Gastrocnemius medialis (tissue), 4 donors: ENCODE measurements around the gene EFNA5. TPM values are rescaled to one million over a fixed set of nuclear protein-coding genes. Genes with fewer than 3 reads are reported as not detected.

Experiments used
- ATAC-seq, 2 donors: fragments of 150-250 bp; one replicate each; pipeline ENCODE4 v1.9.1; 2016
- DNase-seq, 2 donors: peaks; one replicate each; pipeline ENCODE4 v3.0.0-alpha.2; 2019
- H3K27ac ChIP-seq, 4 donors: fragments of 200-600 bp; sonication (generic); 1 replicate in 1 of 4; 2 replicates in 3 of 4; pipeline ENCODE4 v1.5.1; 2016 to 2018; ENCODE audit warnings: mild to moderate bottlenecking in 2 of 4, moderate library complexity in 1 of 4
- H3K27me3 ChIP-seq, 3 donors: fragments of 200-600 bp; sonication (generic) in 2 of 3; 1 replicate in 1 of 3; 2 replicates in 2 of 3; pipeline versions ENCODE4 v1.5.1 to v1.6.0; 2016 to 2019; ENCODE audit warnings: mild to moderate bottlenecking in 1 of 3, moderate library complexity in 1 of 3
- H3K36me3 ChIP-seq, 2 donors: fragments of 200-600 bp; sonication (generic) in 1 of 2; one replicate each; pipeline ENCODE4 v1.5.1; 2017 to 2018
- H3K4me1 ChIP-seq, 2 donors: fragments of 200-600 bp; sonication (generic) in 1 of 2; one replicate each; pipeline ENCODE4 v1.5.1; 2016 to 2017; ENCODE audit warnings: mild to moderate bottlenecking in 2 of 2
- H3K4me3 ChIP-seq, 4 donors: fragments of 200-600 bp; sonication (generic) in 3 of 4; 1 replicate in 1 of 4; 2 replicates in 3 of 4; pipeline ENCODE4 v1.5.1; 2016 to 2019; ENCODE audit warnings: mild to moderate bottlenecking in 2 of 4
- H3K9me3 ChIP-seq, 3 donors: fragments of 200-600 bp; sonication (generic) in 2 of 3; 1 replicate in 1 of 3; 2 replicates in 2 of 3; pipeline ENCODE4 v1.5.1; 2016 to 2019
- CTCF ChIP-seq, 5 experiments: fragments of 450-650 bp in 3 of 5; fragments of 200-600 bp in 2 of 5; sonication (generic) in 2 of 5; IDR thresholded peaks in 4 of 5; conservative IDR thresholded peaks in 1 of 5; 1 replicate in 4 of 5; 2 replicates in 1 of 5; pipeline ENCODE4 v1.5.1; 2016 to 2019; ENCODE audit warnings: antibody characterized with exemption in 5 of 5, mild to moderate bottlenecking in 3 of 5, moderate library complexity in 3 of 5
- POLR2A ChIP-seq, 2 donors: fragments of 450-650 bp; IDR thresholded peaks; one replicate each; pipeline ENCODE4 v1.6.1; 2017; ENCODE audit warnings: antibody characterized with exemption in 2 of 2, mild to moderate bottlenecking in 2 of 2, moderate library complexity in 2 of 2
- in situ Hi-C, 4 donors: fragments of 200-750 bp; cut with MboI; loops; one replicate each; pipeline versions ENCODE4 v1.15.0 to v1.8.0; 2017; ENCODE audit warnings: low sequenced_read_pairs in 4 of 4
- intact Hi-C: fragments of 100-400 bp; cut with DNase I; formaldehyde crosslinking; loops from one replicate; pipeline ENCODE4 v1.15.1; 2023; ENCODE audit warnings: low total_unique reads
- total RNA-seq, 4 donors: library from RNA; depleted of rRNA; stranded (reverse); fragments of >200 nt; gene quantifications; one replicate each; pipeline versions ENCODE4 v1.1.0 to v1.2.3, GENCODE V29; 2016

The EFNA5 gene
- total RNA-seq, 4 donors from 2014 or later, result 0.15 to 0.62 (median 0.20) TPM; not detected in 1

GRCh38 chr5:107669096-107670031 lies 1.4 kb downstream of the EFNA5 start:
- peaks cover 10 to 27% of the 10 kb centered on the region in 2 donors for H3K4me1 ChIP-seq
- no peak for ATAC-seq
- TF ChIP-seq CTCF (IDR thresholded peaks at IDR 0.05 in 4 of 5, conservative IDR thresholded peaks at IDR 0.05 in 1 of 5), result no peak
- TF ChIP-seq POLR2A (IDR thresholded peaks at IDR 0.05), result no peak

GRCh38 chr5:107668154-107669095 lies 2.3 kb downstream of the EFNA5 start:
- Histone ChIP-seq H3K27ac (no peak overlapping the region), H3K4me1 (peaks cover 10 to 25% of the 10 kb centered on the region in 2 donors), H3K4me3 (peak overlapping the region in 2 of 4 donors; percentile 57 to 64), H3K36me3 (no peaks in the 10 kb centered on the region), H3K27me3 (peaks cover 4 to 11% (median 5%) of the 10 kb centered on the region in 3 donors), H3K9me3 (no peaks in the 10 kb centered on the region)
- no peak for ATAC-seq
- intact Hi-C loops (loop anchor here (2.0 kb wide), 1 partner anchor 96 kb away; no protein-coding TSS in a partner anchor), in situ Hi-C loops (no loop called here)
- DNase-seq, result no peak
- TF ChIP-seq CTCF (IDR thresholded peaks at IDR 0.05 in 4 of 5, conservative IDR thresholded peaks at IDR 0.05 in 1 of 5), result no peak
- no peak for TF ChIP-seq POLR2A (IDR thresholded peaks at IDR 0.05)

More at GRCh38 chr5:107669096-107670031, 1.4 kb downstream of the EFNA5 start:
- intact Hi-C loops (loop anchor here (2.0 to 10.0 kb wide), 4 partner anchors 97 to 1395 kb away; no protein-coding TSS in a partner anchor), in situ Hi-C loops (no loop called here)
- no peaks in the 10 kb centered on the region for H3K9me3 ChIP-seq
- H3K36me3 ChIP-seq, result no peaks in the 10 kb centered on the region
- no peak overlapping the region for H3K27ac ChIP-seq
- DNase-seq, result no peak
- H3K27me3 ChIP-seq, result peaks cover 4 to 11% (median 5%) of the 10 kb centered on the region in 3 donors
- peak overlapping the region; percentile 57 to 74 (median 67) for H3K4me3 ChIP-seq

GRCh38 chr5:107666051-107666655 lies 4.6 kb downstream of the EFNA5 start:
- TF ChIP-seq POLR2A (IDR thresholded peaks at IDR 0.05) (no peak), CTCF (IDR thresholded peaks at IDR 0.05 in 4 of 5, conservative IDR thresholded peaks at IDR 0.05 in 1 of 5) (no peak)
- Histone ChIP-seq H3K36me3 (no peaks in the 10 kb centered on the region), H3K4me3 (no peak overlapping the region), H3K27me3 (peaks cover 3 to 11% (median 4%) of the 10 kb centered on the region in 3 donors), H3K9me3 (no peaks in the 10 kb centered on the region), H3K27ac (no peak overlapping the region), H3K4me1 (peaks cover 5 to 9% of the 10 kb centered on the region in 2 donors)
- in situ Hi-C loops (no loop called here), intact Hi-C loops (no loop called here)
- DNase-seq (no peak), ATAC-seq (no peak)

- TF ChIP-seq POLR2A (IDR thresholded peaks at IDR 0.05) (no peak), CTCF (IDR thresholded peaks at IDR 0.05 in 4 of 5, conservative IDR thresholded peaks at IDR 0.05 in 1 of 5) (no peak)
- no peak for ATAC-seq
- intact Hi-C loops, result no loop called here
- peaks cover 3 to 7% (median 4%) of the 10 kb centered on the region in 3 donors for H3K27me3 ChIP-seq
- H3K4me1 ChIP-seq, result peaks cover 0 to 7% of the 10 kb centered on the region in 2 donors
- in situ Hi-C loops, result no loop called here
- DNase-seq, result no peak
- no peaks in the 10 kb centered on the region for H3K36me3 ChIP-seq
- H3K9me3 ChIP-seq, result no peaks in the 10 kb centered on the region
- H3K27ac ChIP-seq, result no peak overlapping the region
- no peak overlapping the region for H3K4me3 ChIP-seq
These were observed 5.6 kb downstream of the EFNA5 start for GRCh38 chr5:107665036-107665570.
